Naive thymus-derived CD8-positive, alpha-beta T cell (primary cell): ENCODE results near the gene ZBTB32. TPM values are rescaled to one million over a fixed set of nuclear protein-coding genes. Genes with fewer than 3 reads are reported as not detected.
"Not testable (repeated sequence)": the region's sequence is repeated elsewhere in the genome, so short reads cannot be mapped to it uniquely, and the experiment has no call there.

Source experiments
- ATAC-seq, 2 donors: fragments of 150-1000 bp; cut with Tn5 transposase in 1 of 2; sonication (Bioruptor Pico), chemical (Tn5 transposase) in 1 of 2; 1 replicate in 1 of 2; 2 replicates in 1 of 2; pipeline ENCODE4 v1.10.0; 2021; ENCODE audit warnings: mild to moderate bottlenecking in 2 of 2, moderate library complexity in 2 of 2
- POLR2A ChIA-PET: fragments of 350-600 bp; sonication (Branson Sonifier 250); formaldehyde crosslinking; loops from one replicate; lab custom pipeline; 2021; ENCODE audit warnings: antibody characterized with exemption; lab: Charles Lee
- DNase-seq, 10 donors: peaks; one replicate each; pipeline versions ENCODE4 v3.0.0 to v3.0.0-alpha.2; 2020 to 2022
- H3K27ac Mint-ChIP-seq, 10 donors: one replicate each; pipeline ENCODE4 v1.8.0; 2020 to 2022; ENCODE audit warnings: mild to moderate bottlenecking in 10 of 10, mixed read lengths in 10 of 10, moderate library complexity in 4 of 10, inconsistent platforms in 1 of 10
- H3K27me3 Mint-ChIP-seq, 5 donors: one replicate each; pipeline ENCODE4 v1.8.0; 2021 to 2022; ENCODE audit warnings: mixed read lengths in 5 of 5
- H3K36me3 Mint-ChIP-seq, 3 donors: one replicate each; pipeline ENCODE4 v1.8.0; 2020 to 2022; ENCODE audit warnings: mixed read lengths in 3 of 3, mild to moderate bottlenecking in 2 of 3, inconsistent platforms in 1 of 3
- H3K4me1 Mint-ChIP-seq, 4 donors: one replicate each; pipeline ENCODE4 v1.8.0; 2021 to 2022; ENCODE audit warnings: mixed read lengths in 4 of 4
- H3K4me3 Mint-ChIP-seq, 10 donors: one replicate each; pipeline ENCODE4 v1.8.0; 2020 to 2022; ENCODE audit warnings: mild to moderate bottlenecking in 10 of 10, mixed read lengths in 10 of 10, moderate library complexity in 6 of 10, inconsistent platforms in 1 of 10
- H3K9me3 Mint-ChIP-seq, 9 donors: one replicate each; pipeline ENCODE4 v1.8.0; 2020 to 2022; ENCODE audit warnings: mixed read lengths in 9 of 9, mild to moderate bottlenecking in 3 of 9, inconsistent platforms in 1 of 9, moderate library complexity in 1 of 9
- polyA plus RNA-seq, 3 donors: library from polyadenylated mRNA; unstranded; fragments of 300-500 nt; fragmentation: Illumina TruSeq; gene quantifications; one replicate each; pipeline ENCODE4 v1.2.3, GENCODE V29; 2021
- total RNA-seq, 8 experiments: library from RNA in 2 of 8; stranded (reverse) in 2 of 8; gene quantifications; one replicate each; pipeline ENCODE4 v1.2.3 and lab custom pipeline; 2021 to 2026

Gene ZBTB32
- total and polyA plus RNA-seq, 5 experiments from 2014 or later, result 0.15 to 0.68 (median 0.36) TPM

GRCh38 chr19:35723671-35724070, 19.3 kb downstream of the ZBTB32 start:
- no peaks in the 10 kb centered on the region for H3K27me3 Mint-ChIP-seq
- DNase-seq, result no peak
- peaks cover 0 to 81% (median 14%) of the 10 kb centered on the region in 3 donors for H3K36me3 Mint-ChIP-seq
- no peaks in the 10 kb centered on the region for H3K9me3 Mint-ChIP-seq
- no peak for ATAC-seq
- peak overlapping the region in 1 of 10 donors; percentile 14 for H3K4me3 Mint-ChIP-seq
- POLR2A ChIA-PET, result interaction anchor here (0.9 to 1.8 kb wide), 2 partner anchors 17 to 21 kb away, joined by 5 read pairs; partner anchors contain the start of gene U2AF1L4
- no peak overlapping the region for H3K27ac Mint-ChIP-seq
- H3K4me1 Mint-ChIP-seq, result peaks cover 11 to 40% (median 20%) of the 10 kb centered on the region in 4 donors

GRCh38 chr19:35724132-35724531, 19.8 kb downstream of the ZBTB32 start:
- DNase-seq, ATAC-seq, H3K27me3 Mint-ChIP-seq, H3K9me3 Mint-ChIP-seq, H3K27ac Mint-ChIP-seq: not testable (repeated sequence)
- POLR2A ChIA-PET, result interaction anchor here (0.7 to 1.8 kb wide), 2 partner anchors 16 to 21 kb away, joined by 3 to 5 read pairs; partner anchors contain the start of gene U2AF1L4
- Mint-ChIP-seq H3K4me1 (peaks cover 8 to 35% (median 16%) of the 10 kb centered on the region in 4 donors), H3K4me3 (peak overlapping the region in 1 of 10 donors; percentile 14), H3K36me3 (peaks cover 0 to 86% (median 17%) of the 10 kb centered on the region in 3 donors)

DNA sequence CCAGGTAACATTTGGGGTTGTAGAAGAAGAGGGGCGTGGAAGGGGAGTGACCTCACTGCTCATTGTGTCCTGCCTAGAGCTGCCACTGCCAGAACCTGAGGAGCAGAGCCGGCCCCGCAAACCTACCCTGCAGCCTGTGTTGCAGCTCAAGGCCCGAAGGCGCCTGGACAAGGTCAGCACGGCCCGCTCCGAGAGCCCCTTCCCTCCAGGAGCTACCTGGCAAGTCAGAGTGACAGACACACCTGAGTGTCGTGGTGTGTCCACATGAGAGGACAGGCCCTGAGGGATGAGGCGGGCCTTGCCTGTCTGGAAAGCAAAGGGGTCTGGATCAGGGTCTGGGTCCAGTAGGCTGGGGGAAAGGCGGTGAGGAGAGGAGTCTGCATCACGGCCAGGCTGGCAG, 20.2 kb downstream of the ZBTB32 start:
- POLR2A ChIA-PET, result interaction anchor here (0.7 to 1.8 kb wide), 2 partner anchors 16 to 20 kb away, joined by 3 to 5 read pairs; partner anchors contain the start of gene U2AF1L4
- ATAC-seq, result no peak
- H3K4me1 Mint-ChIP-seq, result peaks cover 4 to 31% (median 13%) of the 10 kb centered on the region in 4 donors
- H3K27ac Mint-ChIP-seq, result no peak overlapping the region
- no peaks in the 10 kb centered on the region for H3K9me3 Mint-ChIP-seq
- no peak overlapping the region for H3K4me3 Mint-ChIP-seq
- no peaks in the 10 kb centered on the region for H3K27me3 Mint-ChIP-seq
- H3K36me3 Mint-ChIP-seq, result peaks cover 0 to 90% (median 17%) of the 10 kb centered on the region in 3 donors
- no peak for DNase-seq

- POLR2A ChIA-PET, result interaction anchor here (1.4 to 1.8 kb wide), 2 partner anchors 15 kb away, joined by 5 read pairs; no protein-coding TSS in a partner anchor
- H3K27me3 Mint-ChIP-seq, result no peaks in the 10 kb centered on the region
- peak overlapping the region in 1 of 10 donors; percentile 65 for H3K27ac Mint-ChIP-seq
- H3K36me3 Mint-ChIP-seq, result peaks cover 0 to 95% (median 22%) of the 10 kb centered on the region in 3 donors
- H3K9me3 Mint-ChIP-seq, result no peaks in the 10 kb centered on the region
- ATAC-seq, result no peak
- H3K4me3 Mint-ChIP-seq, result no peak overlapping the region
- no peak for DNase-seq
- peaks cover 0 to 24% (median 9%) of the 10 kb centered on the region in 4 donors for H3K4me1 Mint-ChIP-seq
Measured at GRCh38 chr19:35725216-35725861, 21.0 kb downstream of the ZBTB32 start.

GRCh38 chr19:35727053-35727955, 22.9 kb downstream of the ZBTB32 start:
- peak overlapping the region in 1 of 10 donors; percentile 67 for H3K27ac Mint-ChIP-seq
- H3K36me3 Mint-ChIP-seq, result peaks cover 0 to 94% (median 23%) of the 10 kb centered on the region in 3 donors
- H3K27me3 Mint-ChIP-seq, result no peaks in the 10 kb centered on the region
- no peaks in the 10 kb centered on the region for H3K9me3 Mint-ChIP-seq
- POLR2A ChIA-PET, result interaction anchor here (0.6 to 1.4 kb wide), 7 partner anchors 9 to 162 kb away, joined by 3 to 6 read pairs (median 5); partner anchors contain the start of genes LIN37, PSENEN and U2AF1L4
- H3K4me3 Mint-ChIP-seq, result no peak overlapping the region
- no peak for DNase-seq
- peaks cover 0 to 20% (median 5%) of the 10 kb centered on the region in 4 donors for H3K4me1 Mint-ChIP-seq
- ATAC-seq, result no peak

- Mint-ChIP-seq H3K27me3 (no peaks in the 10 kb centered on the region), H3K4me3 (no peak overlapping the region), H3K4me1 (peaks cover 0 to 15% (median 3%) of the 10 kb centered on the region in 4 donors), H3K36me3 (peaks cover 0 to 87% (median 23%) of the 10 kb centered on the region in 3 donors), H3K27ac (peak overlapping the region in 1 of 10 donors; percentile 53), H3K9me3 (no peaks in the 10 kb centered on the region)
- DNase-seq (no peak), ATAC-seq (no peak)
- POLR2A ChIA-PET, result interaction anchor here (0.9 to 1.3 kb wide), 5 partner anchors 9 to 20 kb away, joined by 3 to 6 read pairs (median 5); partner anchors contain the start of genes LIN37, PSENEN and U2AF1L4
Measured at GRCh38 chr19:35727956-35728706, 23.8 kb downstream of the ZBTB32 start.

GRCh38 chr19:35729021-35729420, 24.7 kb downstream of the ZBTB32 start:
- ATAC-seq, result no peak
- Mint-ChIP-seq H3K9me3 (no peaks in the 10 kb centered on the region), H3K27me3 (no peaks in the 10 kb centered on the region), H3K4me3 (no peak overlapping the region), H3K36me3 (peaks cover 0 to 80% (median 21%) of the 10 kb centered on the region in 3 donors), H3K4me1 (peaks cover 0 to 11% (median 5%) of the 10 kb centered on the region in 4 donors), H3K27ac (no peak overlapping the region)
- no peak for DNase-seq
- POLR2A ChIA-PET, result no interaction called here

DNA sequence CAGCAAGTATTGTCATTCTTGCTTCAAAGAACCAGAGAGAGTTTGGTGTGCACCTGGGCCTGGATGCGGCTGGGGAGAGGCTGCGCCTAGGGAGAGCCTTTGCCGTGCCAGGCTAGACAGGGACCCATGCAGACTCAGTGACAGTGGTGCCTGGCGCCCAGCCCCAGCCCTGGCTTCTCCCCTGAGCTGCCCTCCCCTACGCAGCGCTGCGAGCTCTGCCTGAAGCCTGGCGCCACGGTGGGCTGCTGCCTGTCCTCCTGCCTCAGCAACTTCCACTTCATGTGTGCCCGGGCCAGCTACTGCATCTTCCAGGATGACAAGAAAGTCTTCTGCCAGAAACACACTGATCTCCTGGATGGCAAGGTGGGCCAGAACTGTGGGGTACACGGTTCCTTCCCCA, 25.4 kb downstream of the ZBTB32 start:
- H3K27me3 Mint-ChIP-seq, result no peaks in the 10 kb centered on the region
- no peak for ATAC-seq
- peaks cover 0 to 15% (median 12%) of the 10 kb centered on the region in 4 donors for H3K4me1 Mint-ChIP-seq
- H3K36me3 Mint-ChIP-seq, result peaks cover 0 to 80% (median 18%) of the 10 kb centered on the region in 3 donors
- POLR2A ChIA-PET, result no interaction called here
- no peaks in the 10 kb centered on the region for H3K9me3 Mint-ChIP-seq
- no peak overlapping the region for H3K27ac Mint-ChIP-seq
- H3K4me3 Mint-ChIP-seq, result no peak overlapping the region
- DNase-seq, result no peak

DNA sequence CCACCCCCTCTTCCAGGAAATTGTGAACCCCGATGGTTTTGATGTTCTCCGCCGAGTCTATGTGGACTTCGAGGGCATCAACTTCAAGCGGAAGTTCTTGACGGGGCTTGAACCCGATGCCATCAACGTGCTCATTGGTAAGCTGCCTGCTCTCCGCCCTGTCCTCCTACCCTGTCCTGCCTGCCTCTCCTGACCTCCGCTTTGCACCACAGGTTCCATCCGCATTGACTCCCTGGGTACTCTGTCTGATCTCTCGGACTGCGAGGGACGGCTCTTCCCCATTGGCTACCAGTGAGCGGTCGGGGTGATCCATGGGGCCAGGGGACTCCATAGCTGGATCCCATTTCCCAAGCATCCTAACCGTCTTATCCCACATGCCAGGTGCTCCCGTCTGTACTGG, 26.0 kb downstream of the ZBTB32 start:
- Mint-ChIP-seq H3K27me3 (no peaks in the 10 kb centered on the region), H3K36me3 (peaks cover 0 to 78% (median 18%) of the 10 kb centered on the region in 3 donors), H3K4me1 (peaks cover 0 to 18% (median 12%) of the 10 kb centered on the region in 4 donors), H3K9me3 (no peaks in the 10 kb centered on the region), H3K4me3 (no peak overlapping the region), H3K27ac (peak overlapping the region in 1 of 10 donors; percentile 28)
- POLR2A ChIA-PET, result interaction anchor here (0.9 kb wide), 1 partner anchor 10 kb away, joined by 3 read pairs; no protein-coding TSS in a partner anchor
- ATAC-seq, result no peak
- no peak for DNase-seq

- POLR2A ChIA-PET, result interaction anchor here (1.6 kb wide), 1 partner anchor 9 kb away, joined by 10 read pairs; no protein-coding TSS in a partner anchor
- Mint-ChIP-seq H3K27me3 (no peaks in the 10 kb centered on the region), H3K4me1 (peaks cover 0 to 20% (median 18%) of the 10 kb centered on the region in 4 donors), H3K36me3 (peaks cover 0 to 75% (median 11%) of the 10 kb centered on the region in 3 donors), H3K27ac (peak overlapping the region in 3 of 10 donors; percentile 56 to 84 (median 77)), H3K4me3 (peak overlapping the region in 1 of 10 donors; percentile 40), H3K9me3 (no peaks in the 10 kb centered on the region)
- DNase-seq (no peak), ATAC-seq (no peak)
Measured at GRCh38 chr19:35731353-35731752, 27.0 kb downstream of the ZBTB32 start.

DNA sequence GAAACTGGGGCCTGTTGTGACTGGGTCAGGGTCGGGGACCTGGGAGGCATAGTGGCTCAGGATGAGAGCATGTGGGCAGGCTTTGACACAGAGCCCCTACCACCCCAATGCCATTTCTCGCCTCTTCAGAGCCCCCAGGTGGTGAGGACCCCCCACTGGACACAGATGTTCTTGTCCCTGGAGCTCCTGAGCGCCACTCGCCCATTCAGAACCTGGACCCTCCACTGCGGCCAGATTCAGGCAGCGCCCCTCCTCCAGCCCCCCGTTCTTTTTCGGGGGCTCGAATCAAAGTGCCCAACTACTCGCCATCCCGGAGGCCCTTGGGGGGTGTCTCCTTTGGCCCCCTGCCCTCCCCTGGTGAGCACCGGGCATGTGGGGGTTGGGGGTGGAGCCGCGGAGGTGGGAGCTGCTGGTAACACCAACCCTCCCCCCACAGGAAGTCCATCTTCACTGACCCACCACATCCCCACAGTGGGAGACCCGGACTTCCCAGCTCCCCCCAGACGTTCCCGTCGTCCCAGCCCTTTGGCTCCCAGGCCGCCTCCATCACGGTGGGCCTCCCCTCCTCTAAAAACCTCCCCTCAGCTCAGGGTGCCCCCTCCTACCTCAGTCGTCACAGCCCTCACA, 27.5 kb downstream of the ZBTB32 start:
- ATAC-seq (no peak), DNase-seq (no peak)
- Mint-ChIP-seq H3K27me3 (no peaks in the 10 kb centered on the region), H3K4me3 (no peak overlapping the region), H3K27ac (no peak overlapping the region), H3K9me3 (no peaks in the 10 kb centered on the region), H3K36me3 (peaks cover 0 to 73% (median 11%) of the 10 kb centered on the region in 3 donors), H3K4me1 (peaks cover 2 to 26% (median 21%) of the 10 kb centered on the region in 4 donors)
- POLR2A ChIA-PET, result interaction anchor here (0.6 to 1.6 kb wide), 3 partner anchors 9 to 79 kb away, joined by 3 to 10 read pairs (median 5); no protein-coding TSS in a partner anchor
